Mesenteric fat pad (tissue), 1 donor: ENCODE data around the gene FBXO28. TPM values are rescaled to one million over a fixed set of nuclear protein-coding genes. Genes with fewer than 3 reads are reported as not detected.

Experiments used
- DNase-seq: peaks from one replicate; pipeline ENCODE4 v3.0.0-alpha.2; 2020; ENCODE audit warnings: low spot score
- total RNA-seq: library from RNA; stranded (reverse); fragmentation: NEBNext Ultra II Directional; extraction: Animal tissue kit (Norgen Biotek cat#: 25700); gene quantifications from one replicate; pipeline ENCODE4 v1.2.1, GENCODE V29; 2021
- donor health status: DM: yes; HTN: yes; CAD: no.

FBXO28 gene
- total RNA-seq, 1 donor from 2014 or later, result 35.2 TPM

- no peak for DNase-seq
These were observed 18.6 kb upstream of the FBXO28 start for GRCh38 chr1:224095339-224095738.

- DNase-seq, result no peak
These were observed 18.0 kb upstream of the FBXO28 start for GRCh38 chr1:224095867-224096266.

- DNase-seq, result no peak
These were observed 17.1 kb upstream of the FBXO28 start for GRCh38 chr1:224096773-224097172.

GRCh38 chr1:224098007-224098406 is 15.9 kb upstream of the FBXO28 start:
- no peak for DNase-seq

- DNase-seq, result no peak
These were observed 7.2 kb upstream of the FBXO28 start for GRCh38 chr1:224106568-224107281.

GRCh38 chr1:224107282-224107625 is 6.7 kb upstream of the FBXO28 start:
- DNase-seq, result no peak

- no peak for DNase-seq
These were observed 4.9 kb upstream of the FBXO28 start for GRCh38 chr1:224108991-224109390.

GRCh38 chr1:224109981-224110380 is 3.9 kb upstream of the FBXO28 start:
- DNase-seq, result no peak

GRCh38 chr1:224113005-224113404 is 906 bp upstream of the FBXO28 start:
- DNase-seq, result no peak

GRCh38 chr1:224113545-224113917 is 380 bp upstream of the FBXO28 start:
- no peak for DNase-seq

GRCh38 chr1:224114787-224115175 is 870 bp downstream of the FBXO28 start:
- no peak for DNase-seq

- no peak for DNase-seq
These were observed 2.2 kb downstream of the FBXO28 start for GRCh38 chr1:224116131-224116530.

GRCh38 chr1:224118688-224119087 is 4.8 kb downstream of the FBXO28 start:
- no peak for DNase-seq

GRCh38 chr1:224123136-224123535 is 9.2 kb downstream of the FBXO28 start:
- DNase-seq, result no peak

GRCh38 chr1:224124220-224124619 is 10.3 kb downstream of the FBXO28 start:
- DNase-seq, result no peak

- no peak for DNase-seq
These were observed 14.3 kb downstream of the FBXO28 start for GRCh38 chr1:224127925-224128819.

GRCh38 chr1:224131253-224131652 is 17.3 kb downstream of the FBXO28 start:
- no peak for DNase-seq

GRCh38 chr1:224132901-224133300 is 19.0 kb downstream of the FBXO28 start:
- DNase-seq, result no peak

GRCh38 chr1:224133741-224134299 is 19.9 kb downstream of the FBXO28 start:
- no peak for DNase-seq

GRCh38 chr1:224137518-224137917 is 23.6 kb downstream of the FBXO28 start:
- no peak for DNase-seq

- DNase-seq, result no peak
These were observed 24.3 kb downstream of the FBXO28 start for GRCh38 chr1:224138198-224138597.

- DNase-seq, result no peak
These were observed 27.8 kb downstream of the FBXO28 start for GRCh38 chr1:224141693-224142092.
